OCI-LY7 (cell line): Measurements from ENCODE around the gene JAK3. TPM values are rescaled to one million over a fixed set of nuclear protein-coding genes. Genes with fewer than 3 reads are reported as not detected.

ENCODE experiments used
- BruUV-seq: library from RNA; stranded (reverse); fragments of 400-500 nt; replicated peaks from 2 replicates; lab custom pipeline; 2021; lab: Mats Ljungman, UMichigan
- CTCF ChIA-PET: fragments of 300-600 bp; sonication (Branson Sonifier 250); formaldehyde crosslinking; loops from one replicate; lab custom pipeline; 2022; ENCODE audit warnings: antibody characterized with exemption; ENCODE audit not compliant: unreplicated experiment; lab: Charles Lee
- POLR2A ChIA-PET: fragments of 300-600 bp; sonication (Branson Sonifier 250); formaldehyde crosslinking; loops from one replicate; lab custom pipeline; 2022; ENCODE audit warnings: antibody characterized with exemption; lab: Charles Lee
- DNase-seq: peaks from one replicate; pipeline ENCODE4 v3.0.0-alpha.2; 2015; ENCODE audit warnings: low spot score
- H2AFZ ChIP-seq: fragments of 200-600 bp; sonication (generic), shearing (Covaris generic); 2 replicates; pipeline ENCODE4 v1.6.1; 2014; ENCODE audit warnings: mild to moderate bottlenecking, antibody characterized with exemption, low read length, moderate library complexity
- H3K27ac ChIP-seq: fragments of 200-600 bp; sonication (generic); 2 replicates; pipeline ENCODE4 v1.5.1; 2014; ENCODE audit warnings: mixed run types, low read depth, mild to moderate bottlenecking, moderate library complexity, low read length, inconsistent platforms; ENCODE audit not compliant: poor library complexity, severe bottlenecking
- H3K36me3 ChIP-seq: fragments of 200-600 bp; sonication (generic); 2 replicates; pipeline ENCODE4 v1.6.1; 2014; ENCODE audit warnings: mild to moderate bottlenecking, antibody characterized with exemption, low read length, moderate library complexity, mixed read lengths; ENCODE audit not compliant: insufficient read depth
- H3K4me1 ChIP-seq: fragments of 200-600 bp; sonication (generic); 2 replicates; pipeline ENCODE4 v1.5.1; 2014; ENCODE audit warnings: mild to moderate bottlenecking, low read length; ENCODE audit not compliant: insufficient read depth, poor library complexity, severe bottlenecking
- H3K4me2 ChIP-seq: fragments of 200-600 bp; sonication (generic); 2 replicates; pipeline ENCODE4 v1.6.1; 2014; ENCODE audit warnings: mild to moderate bottlenecking, low read length
- H3K4me3 ChIP-seq: fragments of 200-600 bp; sonication (generic); 2 replicates; pipeline ENCODE4 v1.5.1; 2014; ENCODE audit warnings: mild to moderate bottlenecking, low read depth, low read length; ENCODE audit not compliant: poor library complexity, severe bottlenecking
- H3K79me2 ChIP-seq: fragments of 200-600 bp; sonication (generic); 2 replicates; pipeline ENCODE4 v1.6.1; 2016; ENCODE audit warnings: low read depth, mild to moderate bottlenecking, low read length, moderate library complexity, mixed read lengths; ENCODE audit not compliant: insufficient read depth
- H3K9me2 ChIP-seq: fragments of 200-600 bp; sonication (generic); 2 replicates; pipeline ENCODE4 v1.6.1; 2016; ENCODE audit warnings: mild to moderate bottlenecking, low read length, mixed read lengths; ENCODE audit not compliant: insufficient read depth
- H3K9me3 ChIP-seq: fragments of 200-600 bp; sonication (generic); 2 replicates; pipeline ENCODE4 v1.6.1; 2014; ENCODE audit warnings: mild to moderate bottlenecking, mixed run types, low read length, mixed read lengths
- H4K20me1 ChIP-seq: fragments of 200-600 bp; sonication (generic); 2 replicates; pipeline ENCODE4 v1.6.1; 2014; ENCODE audit warnings: mild to moderate bottlenecking, antibody characterized with exemption, low read length, moderate library complexity, mixed read lengths; ENCODE audit not compliant: insufficient read depth
- CTCF ChIP-seq: fragments of 200-600 bp; sonication (generic); conservative IDR thresholded peaks from 2 replicates; pipeline ENCODE4 v1.5.1; 2014; ENCODE audit warnings: mild to moderate bottlenecking, antibody characterized with exemption, low read length, moderate library complexity, mixed read lengths
- EZH2phosphoT487 ChIP-seq: fragments of 200-600 bp; sonication (generic); IDR thresholded peaks from 2 replicates; pipeline ENCODE4 v1.6.1; 2018; ENCODE audit warnings: low read depth, borderline replicate concordance, mild to moderate bottlenecking, mixed run types, antibody characterized with exemption, low read length, moderate library complexity, mixed read lengths
- intact Hi-C: fragments of 100-400 bp; cut with micrococcal nuclease; formaldehyde crosslinking; loops from one replicate; pipeline ENCODE4 v1.10.0; 2022; ENCODE audit not compliant: unreplicated experiment
- total RNA-seq, 2 experiments: library from RNA; depleted of rRNA in 1 of 2; stranded (reverse); fragments of >200 nt in 1 of 2; shearing (Covaris generic) in 1 of 2; gene quantifications; 2 replicates each; pipeline ENCODE4 v1.2.3, GENCODE V29; 2014 to 2022

Gene JAK3
- total RNA-seq, 2 experiments from 2014 or later, result 14.0 to 25.3 TPM

GRCh38 chr19:17866312-17866963 lies 18.7 kb upstream of the JAK3 start:
- ChIA-PET POLR2A (interaction anchor here (0.6 kb wide), 2 partner anchors 71 to 162 kb away, joined by 5 to 6 read pairs; no protein-coding TSS in a partner anchor), CTCF (no interaction called here)
- intact Hi-C loops, result no loop called here
- TF ChIP-seq CTCF, result no peak
- TF ChIP-seq EZH2phosphoT487, result no peak
- Histone ChIP-seq H3K4me3 (no peak overlapping the region), H3K4me1 (peaks cover 27% of the 10 kb centered on the region), H3K9me3 (no peaks in the 10 kb centered on the region), H3K79me2 (peaks cover 11% of the 10 kb centered on the region), H3K9me2 (no peaks in the 10 kb centered on the region), H4K20me1 (peaks cover 10% of the 10 kb centered on the region), H2AFZ (no peak overlapping the region), H3K36me3 (peaks cover 40% of the 10 kb centered on the region), H3K4me2 (no peak overlapping the region), H3K27ac (no peak overlapping the region)
- DNase-seq, result no peak
- no TSS peak for BruUV-seq

GRCh38 chr19:17865364-17866311 lies 17.9 kb upstream of the JAK3 start:
- peak overlapping the region; percentile 31 for H3K27ac ChIP-seq
- H3K9me3 ChIP-seq, result no peaks in the 10 kb centered on the region
- no peak overlapping the region for H3K4me2 ChIP-seq
- BruUV-seq, result no TSS peak
- peaks cover 31% of the 10 kb centered on the region for H3K4me1 ChIP-seq
- H3K9me2 ChIP-seq, result no peaks in the 10 kb centered on the region
- CTCF ChIA-PET, result no interaction called here
- TF ChIP-seq EZH2phosphoT487 (no peak), CTCF (no peak)
- peaks cover 18% of the 10 kb centered on the region for H4K20me1 ChIP-seq
- H3K79me2 ChIP-seq, result peaks cover 19% of the 10 kb centered on the region
- DNase-seq, result no peak
- no peak overlapping the region for H3K4me3 ChIP-seq
- H3K36me3 ChIP-seq, result peaks cover 48% of the 10 kb centered on the region
- intact Hi-C loops, result no loop called here
- no peak overlapping the region for H2AFZ ChIP-seq
- POLR2A ChIA-PET, result interaction anchor here (0.6 to 1.1 kb wide), 3 partner anchors 32 to 163 kb away, joined by 3 to 6 read pairs (median 5); no protein-coding TSS in a partner anchor
